Measurements from ENCODE around the gene F13A1.

- no peak for TF ChIP-seq EP300 (IDR thresholded peaks at IDR 0.05)
- TF ChIP-seq CTCF (IDR thresholded peaks at IDR 0.05), result no peak
- no peak for TF ChIP-seq POLR2A (IDR thresholded peaks at IDR 0.05)
These were observed 83.6 kb downstream of the F13A1 start for GRCh38 chr6:6236730-6237469.

Measured in stomach (tissue), 4 donors.